Duodenal mucosa (tissue), 2 donors: ENCODE results near the gene FAM98A.

Experiments
- H3K27ac ChIP-seq: one replicate; pipeline ENCODE4 v1.7.0; 2013; ENCODE audit warnings: low read depth, low read length
- H3K27me3 ChIP-seq, 2 donors: one replicate each; pipeline ENCODE4 v1.7.0; 2013; ENCODE audit warnings: low read length in 2 of 2, control low read depth in 1 of 2; ENCODE audit not compliant: insufficient read depth in 2 of 2, control insufficient read depth in 1 of 2
- H3K36me3 ChIP-seq, 2 donors: one replicate each; pipeline ENCODE4 v1.7.0; 2013; ENCODE audit warnings: low read length in 2 of 2, control low read depth in 1 of 2; ENCODE audit not compliant: insufficient read depth in 2 of 2, control insufficient read depth in 1 of 2
- H3K4me1 ChIP-seq, 2 donors: one replicate each; pipeline ENCODE4 v1.7.0; 2013; ENCODE audit warnings: low read length in 2 of 2, control low read depth in 1 of 2; ENCODE audit not compliant: insufficient read depth in 2 of 2, control insufficient read depth in 1 of 2
- H3K4me3 ChIP-seq, 2 donors: one replicate each; pipeline ENCODE4 v1.7.0; 2013; ENCODE audit warnings: low read length in 2 of 2, low read depth in 1 of 2
- H3K9ac ChIP-seq, 2 donors: one replicate each; pipeline ENCODE4 v1.7.0; 2013; ENCODE audit warnings: low read length in 2 of 2, low read depth in 1 of 2
- H3K9me3 ChIP-seq, 2 donors: one replicate each; pipeline ENCODE4 v1.7.0; 2013; ENCODE audit warnings: low read length in 2 of 2, control low read depth in 1 of 2; ENCODE audit not compliant: control insufficient read depth in 1 of 2

Gene FAM98A

DNA sequence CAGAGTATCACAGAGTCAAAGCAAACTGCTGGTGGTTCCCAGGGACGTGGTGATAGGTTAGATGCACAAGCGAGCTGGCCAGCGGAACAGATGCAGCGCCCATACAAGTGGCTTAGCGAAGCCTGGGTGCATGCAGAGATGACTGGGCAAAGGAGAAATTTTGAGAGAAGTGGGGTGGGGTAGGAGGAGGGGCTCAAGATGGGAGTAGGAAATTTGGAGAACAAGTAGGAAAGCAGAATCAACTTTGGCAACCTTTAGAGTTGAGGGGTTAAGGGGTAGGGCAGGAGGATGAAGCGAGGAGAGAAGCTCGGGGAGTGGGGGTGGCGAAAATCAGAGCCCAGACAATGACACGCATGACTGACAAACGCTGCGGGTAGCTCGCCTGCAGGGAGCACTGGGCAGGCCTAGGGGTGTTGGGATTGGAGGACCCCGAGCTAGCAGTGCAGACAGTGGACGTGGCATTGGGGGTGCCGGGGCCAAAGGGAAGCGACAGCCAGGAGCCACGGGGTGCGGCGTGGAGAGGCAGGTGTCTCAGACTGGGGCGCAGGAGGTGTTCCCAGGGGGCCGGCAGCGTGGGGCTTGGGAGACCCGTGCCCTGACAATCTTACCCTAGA, 431 bp downstream of the FAM98A start:
- H3K9ac ChIP-seq = peak overlapping the region; percentile 79 to 89
- H3K4me1 ChIP-seq = peaks cover 15 to 16% of the 10 kb centered on the region in 2 donors
- peak overlapping the region; percentile 77 for H3K27ac ChIP-seq
- H3K27me3 ChIP-seq = no peaks in the 10 kb centered on the region
- peak overlapping the region; percentile 96 to 98 for H3K4me3 ChIP-seq
- no peaks in the 10 kb centered on the region for H3K9me3 ChIP-seq
- peaks cover 7 to 10% of the 10 kb centered on the region in 2 donors for H3K36me3 ChIP-seq

- no peak overlapping the region for H3K9ac ChIP-seq
- no peak overlapping the region for H3K27ac ChIP-seq
- H3K27me3 ChIP-seq = no peaks in the 10 kb centered on the region
- no peak overlapping the region for H3K4me3 ChIP-seq
- no peaks in the 10 kb centered on the region for H3K9me3 ChIP-seq
- H3K36me3 ChIP-seq = peaks cover 7 to 23% of the 10 kb centered on the region in 2 donors
- peaks cover 15 to 16% of the 10 kb centered on the region in 2 donors for H3K4me1 ChIP-seq
These were observed 2.1 kb downstream of the FAM98A start for GRCh38 chr2:33597026-33597425.

DNA sequence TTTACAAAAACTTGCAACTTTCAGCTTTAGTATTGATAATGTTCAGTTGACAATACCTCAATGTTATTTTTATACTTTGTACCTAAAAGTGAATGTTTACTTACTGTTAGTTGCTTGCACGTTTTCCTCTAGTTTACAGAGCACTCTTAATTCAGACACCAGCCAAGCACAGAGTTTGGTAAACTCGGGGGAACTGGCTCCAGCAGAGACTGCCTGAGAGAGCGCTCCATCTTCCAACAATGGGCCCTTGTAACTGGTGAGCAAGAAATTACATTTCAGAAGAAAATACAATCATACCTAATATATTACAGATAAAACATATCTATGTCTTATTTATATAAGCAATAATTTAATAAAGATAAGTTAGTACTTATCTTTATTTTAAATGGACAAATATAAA, 3.7 kb downstream of the FAM98A start:
- H3K27me3 ChIP-seq = no peaks in the 10 kb centered on the region
- H3K9me3 ChIP-seq = no peaks in the 10 kb centered on the region
- no peak overlapping the region for H3K27ac ChIP-seq
- no peak overlapping the region for H3K4me3 ChIP-seq
- H3K36me3 ChIP-seq = peaks cover 7 to 27% of the 10 kb centered on the region in 2 donors
- H3K4me1 ChIP-seq = peaks cover 15 to 16% of the 10 kb centered on the region in 2 donors
- no peak overlapping the region for H3K9ac ChIP-seq

DNA sequence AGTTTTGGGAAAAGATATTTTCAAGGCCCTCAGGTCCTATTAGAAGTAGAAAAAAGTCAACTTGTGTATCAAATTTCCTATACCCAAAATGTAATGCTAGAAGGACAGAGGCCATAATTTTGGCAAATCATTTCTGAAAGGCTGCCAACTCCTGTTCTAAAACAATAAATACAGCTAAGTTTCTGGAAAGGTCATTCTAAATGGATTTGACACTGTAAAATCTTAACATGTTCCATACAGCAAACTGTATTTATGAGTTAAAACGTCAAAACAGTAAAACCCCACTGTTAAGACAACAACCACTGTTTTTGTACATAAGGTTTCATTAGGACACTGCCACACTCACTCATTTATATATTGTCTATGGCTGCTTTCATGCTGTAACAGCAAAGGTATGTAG, 9.7 kb downstream of the FAM98A start:
- Histone ChIP-seq H3K9me3 (no peaks in the 10 kb centered on the region), H3K4me1 (no peaks in the 10 kb centered on the region), H3K9ac (no peak overlapping the region), H3K27me3 (no peaks in the 10 kb centered on the region), H3K36me3 (peaks cover 15 to 59% of the 10 kb centered on the region in 2 donors), H3K27ac (no peak overlapping the region), H3K4me3 (no peak overlapping the region)

DNA sequence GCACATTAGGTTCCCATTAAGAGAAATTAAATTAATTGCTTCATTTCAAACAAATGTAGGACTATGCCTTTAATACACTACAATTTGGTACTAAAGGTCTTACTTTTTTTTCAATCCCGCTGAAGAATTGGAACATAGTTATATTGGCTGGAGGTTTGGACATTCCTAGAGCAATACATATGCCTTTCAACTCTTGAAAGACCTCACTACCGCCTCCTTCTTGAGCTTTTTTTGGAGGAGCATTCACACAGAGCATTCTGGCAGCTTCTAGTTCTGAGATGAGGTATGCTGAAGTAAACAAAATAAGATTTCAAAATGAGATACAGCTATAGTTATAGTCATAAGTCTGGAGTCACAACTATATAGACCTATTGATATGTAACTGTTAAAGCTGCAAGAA, 10.9 kb downstream of the FAM98A start:
- H3K4me3 ChIP-seq = no peak overlapping the region
- H3K9ac ChIP-seq = no peak overlapping the region
- peaks cover 18 to 59% of the 10 kb centered on the region in 2 donors for H3K36me3 ChIP-seq
- H3K27me3 ChIP-seq = no peaks in the 10 kb centered on the region
- no peaks in the 10 kb centered on the region for H3K4me1 ChIP-seq
- no peaks in the 10 kb centered on the region for H3K9me3 ChIP-seq
- no peak overlapping the region for H3K27ac ChIP-seq

GRCh38 chr2:33586766-33587165, 12.3 kb downstream of the FAM98A start:
- Histone ChIP-seq H3K27ac (no peak overlapping the region), H3K9me3 (no peaks in the 10 kb centered on the region), H3K4me3 (no peak overlapping the region), H3K36me3 (peaks cover 18 to 48% of the 10 kb centered on the region in 2 donors), H3K27me3 (no peaks in the 10 kb centered on the region), H3K4me1 (no peaks in the 10 kb centered on the region), H3K9ac (no peak overlapping the region)

DNA sequence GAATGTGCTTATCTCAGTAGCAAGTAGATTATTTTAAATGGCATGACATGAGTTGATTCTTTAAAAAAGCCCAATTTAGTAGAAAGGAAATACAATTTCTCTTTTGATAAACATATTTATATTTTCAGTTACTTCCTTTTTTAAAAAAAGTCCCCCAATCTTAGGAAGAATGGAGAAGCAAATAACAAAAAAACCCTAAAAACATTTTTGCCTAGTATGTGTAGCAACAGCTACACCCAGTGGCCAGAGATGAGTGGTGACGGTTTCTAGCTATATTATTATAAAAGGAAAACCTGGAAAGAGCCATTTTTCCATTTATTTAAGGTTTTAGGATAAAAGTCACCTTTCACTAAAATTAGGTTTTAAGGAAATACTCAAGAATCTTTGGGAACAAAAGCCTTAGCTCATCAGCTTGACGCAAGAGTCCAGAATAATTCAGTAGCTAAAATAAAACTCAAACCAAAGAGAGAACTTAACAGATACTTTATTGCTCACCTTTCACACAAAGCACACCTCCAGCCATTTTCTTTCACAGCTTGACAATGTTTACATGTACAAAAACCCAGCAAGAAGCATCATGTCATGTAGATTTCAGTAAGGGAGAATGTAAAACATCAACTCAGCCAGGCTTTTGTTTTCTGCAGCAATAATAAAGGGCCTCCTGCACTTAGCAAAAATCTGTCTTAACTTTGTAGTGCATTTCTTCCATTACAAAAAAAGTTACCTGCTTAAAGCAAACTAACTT, 15.7 kb downstream of the FAM98A start:
- Histone ChIP-seq H3K4me1 (no peaks in the 10 kb centered on the region), H3K36me3 (peaks cover 15 to 36% of the 10 kb centered on the region in 2 donors), H3K9me3 (no peaks in the 10 kb centered on the region)

DNA sequence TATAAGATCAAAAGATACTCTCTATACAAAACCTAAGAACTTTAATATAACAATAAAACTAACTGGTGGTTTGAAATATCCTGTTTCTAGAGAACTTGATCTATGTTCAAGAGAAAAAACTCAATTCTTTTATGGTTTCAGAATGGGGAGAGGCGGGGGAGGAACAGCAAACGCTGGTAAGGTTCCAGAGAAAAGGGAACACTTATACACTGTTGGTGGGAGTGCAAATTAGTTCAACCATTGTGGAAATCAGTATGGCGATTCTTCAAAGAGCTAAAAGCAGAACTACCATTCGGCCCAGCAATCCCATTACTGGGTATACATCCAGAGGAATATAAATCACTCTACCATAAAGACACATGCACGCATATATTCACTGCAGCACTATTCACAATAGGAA, 17.2 kb downstream of the FAM98A start:
- no peak overlapping the region for H3K27ac ChIP-seq
- no peaks in the 10 kb centered on the region for H3K9me3 ChIP-seq
- H3K4me3 ChIP-seq = no peak overlapping the region
- no peak overlapping the region for H3K9ac ChIP-seq
- no peaks in the 10 kb centered on the region for H3K4me1 ChIP-seq
- no peaks in the 10 kb centered on the region for H3K27me3 ChIP-seq
- H3K36me3 ChIP-seq = peaks cover 15 to 25% of the 10 kb centered on the region in 2 donors

More for the DNA sequence above, 15.7 kb downstream of the FAM98A start:
- Histone ChIP-seq H3K27ac (no peak overlapping the region), H3K27me3 (no peaks in the 10 kb centered on the region), H3K9ac (no peak overlapping the region), H3K4me3 (no peak overlapping the region)

GRCh38 chr2:33579227-33579626, 19.9 kb downstream of the FAM98A start:
- Histone ChIP-seq H3K27ac (no peak overlapping the region), H3K9ac (no peak overlapping the region), H3K9me3 (no peaks in the 10 kb centered on the region), H3K4me1 (no peaks in the 10 kb centered on the region), H3K27me3 (no peaks in the 10 kb centered on the region), H3K36me3 (peaks cover 4% of the 10 kb centered on the region in 2 donors), H3K4me3 (no peak overlapping the region)

GRCh38 chr2:33577668-33578067, 21.4 kb downstream of the FAM98A start:
- no peak overlapping the region for H3K9ac ChIP-seq
- H3K27me3 ChIP-seq = no peaks in the 10 kb centered on the region
- no peaks in the 10 kb centered on the region for H3K36me3 ChIP-seq
- no peak overlapping the region for H3K4me3 ChIP-seq
- no peaks in the 10 kb centered on the region for H3K4me1 ChIP-seq
- H3K27ac ChIP-seq = no peak overlapping the region
- no peaks in the 10 kb centered on the region for H3K9me3 ChIP-seq
